ENCODE measurements around the gene GNAQ.

The GNAQ gene

DNA sequence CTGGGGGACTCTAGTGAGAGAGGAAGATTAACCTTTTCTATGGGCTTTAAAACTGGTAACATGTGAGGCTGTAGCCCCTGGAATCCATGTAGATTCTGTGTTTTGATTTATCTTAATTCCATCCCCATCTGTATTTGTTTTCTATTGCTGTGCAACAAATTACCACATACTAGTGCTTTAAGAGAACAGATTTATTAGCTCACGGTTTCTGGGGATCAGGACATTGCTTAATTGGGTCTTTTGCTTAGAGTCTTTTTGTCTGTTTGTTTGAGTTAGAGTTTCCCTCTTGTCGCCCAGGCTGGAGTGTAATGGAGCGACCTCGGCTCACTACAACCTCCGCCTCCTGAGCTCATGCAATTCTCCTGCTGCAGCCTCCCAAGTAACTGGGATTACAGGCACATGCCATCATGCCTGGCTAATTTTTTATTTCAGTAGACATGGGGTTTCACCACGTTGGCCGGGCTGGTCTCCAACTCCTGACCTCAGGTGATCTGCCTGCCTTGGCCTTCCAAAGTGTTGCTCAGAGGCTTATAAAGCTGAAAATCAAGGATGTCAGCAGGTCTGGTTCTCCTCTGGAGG, 353.6 kb downstream of the GNAQ start:
- no peak for DNase-seq

DNA sequence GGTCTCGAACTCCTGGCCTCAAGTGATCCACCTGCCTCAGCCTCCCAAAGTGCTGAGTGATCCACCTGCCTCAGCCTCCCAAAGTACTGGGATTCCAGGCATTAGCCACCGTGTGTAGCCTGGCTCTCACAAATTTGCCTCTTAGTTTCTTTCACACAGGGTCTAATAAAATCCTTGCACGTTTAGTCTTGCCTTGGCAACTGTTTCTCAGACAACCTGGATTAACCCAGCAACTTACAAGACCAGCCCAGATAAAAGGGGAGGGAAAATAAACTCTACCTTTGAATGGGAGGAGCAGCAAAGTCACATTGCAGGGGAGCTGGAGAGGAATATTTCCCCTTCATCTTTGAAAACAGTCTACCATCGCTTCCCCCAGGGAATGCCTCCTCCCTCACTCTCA, 354.2 kb downstream of the GNAQ start:
- no peak for DNase-seq

DNA sequence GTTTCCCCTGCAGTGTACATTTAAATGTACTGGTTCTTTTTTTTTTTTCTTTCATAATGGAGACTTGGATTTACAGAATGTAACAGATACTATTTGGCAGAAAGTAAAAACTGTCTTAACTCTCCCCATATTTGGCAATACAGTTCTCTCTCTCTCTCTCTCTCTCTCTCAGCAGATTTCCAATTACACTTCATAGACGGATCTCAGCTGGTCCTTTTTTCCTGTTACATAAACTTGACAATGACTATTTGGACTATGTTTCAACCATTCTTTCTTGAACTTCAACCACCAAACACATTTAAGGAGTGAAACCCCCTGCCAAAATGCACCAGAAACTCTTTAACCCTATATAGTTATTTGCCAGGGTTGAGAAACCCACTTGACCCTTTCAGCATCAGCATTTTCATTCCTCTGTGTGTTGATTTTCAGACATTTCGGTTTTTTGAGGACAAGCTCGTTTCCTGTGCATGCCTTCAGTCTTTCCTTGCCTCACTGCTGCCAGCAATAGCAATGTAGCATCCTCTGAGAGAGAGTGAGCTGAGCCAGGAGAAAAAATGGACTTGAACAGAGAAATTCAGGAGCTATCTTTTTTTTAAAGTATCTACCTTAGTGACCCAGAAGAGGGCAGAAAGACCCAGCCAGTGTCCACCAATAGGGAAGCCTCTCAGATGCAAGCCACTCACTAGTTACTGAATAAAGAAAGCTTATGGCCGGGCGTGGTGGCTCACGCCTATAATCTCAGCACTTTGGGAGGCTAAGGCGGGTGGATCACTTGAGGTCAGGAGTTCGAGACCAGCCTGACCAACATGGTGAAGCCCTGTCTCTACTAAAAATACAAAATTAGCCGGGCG, 357.4 kb downstream of the GNAQ start:
- no peak for DNase-seq

DNA sequence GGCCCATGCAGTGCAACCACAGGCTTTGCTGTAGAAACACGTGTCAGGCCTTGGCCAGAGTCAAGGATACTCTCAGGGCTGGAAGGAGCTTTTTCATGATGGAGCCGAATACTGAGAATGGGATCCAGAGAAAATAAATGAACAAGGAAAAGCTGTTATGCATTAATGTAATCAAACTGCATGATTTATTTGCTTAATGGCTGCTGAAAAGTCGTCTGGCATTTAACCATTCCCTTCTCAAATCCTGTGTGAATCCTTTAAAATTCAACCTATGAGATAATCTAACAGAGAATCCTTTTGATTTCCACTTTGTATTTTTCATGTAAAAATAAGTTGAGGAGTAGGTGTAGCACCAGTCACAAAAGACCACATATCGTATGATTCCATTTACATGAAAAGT, 359.4 kb downstream of the GNAQ start:
- DNase-seq, result no peak

DNA sequence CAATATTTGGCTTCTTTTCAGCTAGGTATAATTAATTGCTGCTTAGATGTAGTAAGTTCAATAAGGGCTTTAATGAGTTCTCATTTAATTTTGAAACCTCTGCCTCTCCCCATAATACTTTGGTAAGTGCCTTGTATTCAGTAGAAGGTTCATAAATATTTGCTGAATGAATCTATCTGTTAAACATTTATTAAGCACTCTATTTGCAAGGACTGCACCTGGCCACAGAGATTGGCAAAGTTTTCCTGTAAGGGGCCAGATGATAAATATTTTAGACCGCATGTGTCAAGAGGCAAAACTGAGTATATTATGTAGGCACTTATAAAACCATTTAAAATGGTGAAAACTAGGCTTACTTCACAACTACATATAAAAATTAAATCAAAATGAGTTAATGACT, 364.5 kb downstream of the GNAQ start:
- no peak for DNase-seq
